K562 (cell line): Measurements from ENCODE around the gene AP1B1. TPM values are rescaled to one million over a fixed set of nuclear protein-coding genes. Genes with fewer than 3 reads are reported as not detected.

ENCODE experiments used
- BACH1 ChIP-seq: fragments of 200-800 bp; sonication (Bioruptor generic); IDR thresholded peaks from 2 replicates; pipeline ENCODE4 v1.6.1; 2016; ENCODE audit warnings: missing genetic modification characterization, missing compliant biosample characterization
- BMI1 ChIP-seq: fragments of 150-350 bp; IDR thresholded peaks from 2 replicates; pipeline ENCODE4 v1.6.1; 2014; ENCODE audit warnings: low read length
- CBFB ChIP-seq: sonication (generic); formaldehyde crosslinking; IDR thresholded peaks from 2 replicates; pipeline ENCODE4 v1.4.0; 2020; ENCODE audit warnings: mild to moderate bottlenecking, missing genetic modification reagents
- CTBP1 ChIP-seq: fragments of 450-650 bp; IDR thresholded peaks from 2 replicates; pipeline ENCODE4 v1.6.1; 2016; ENCODE audit warnings: borderline replicate concordance
- DIDO1 ChIP-seq: fragments of 450-650 bp; IDR thresholded peaks from 2 replicates; pipeline ENCODE4 v1.6.1; 2016; ENCODE audit warnings: low read depth, missing biosample characterization, missing genetic modification characterization
- DPF2 ChIP-seq: fragments of 450-650 bp; IDR thresholded peaks from 2 replicates; pipeline ENCODE4 v1.6.1; 2016
- EZH2 ChIP-seq: IDR thresholded peaks from 2 replicates; pipeline ENCODE4 v1.6.1; 2012; ENCODE audit warnings: low read depth, mild to moderate bottlenecking, inconsistent platforms, low read length, borderline replicate concordance
- FOXJ3 ChIP-seq: sonication (generic); formaldehyde crosslinking; IDR thresholded peaks from 2 replicates; pipeline ENCODE4 v1.4.0; 2020; ENCODE audit warnings: mild to moderate bottlenecking, missing genetic modification reagents
- GABPB2 ChIP-seq: fragments of 250-450 bp; sonication (Bioruptor Pico); conservative IDR thresholded peaks from 2 replicates; pipeline ENCODE4 v1.5.1; 2021; ENCODE audit warnings: mild to moderate bottlenecking
- HOXB6 ChIP-seq: fragments of 250-450 bp; sonication (Bioruptor Pico); IDR thresholded peaks from 2 replicates; pipeline ENCODE4 v1.5.1; 2022; ENCODE audit warnings: mild to moderate bottlenecking, borderline replicate concordance
- IFI16 ChIP-seq: fragments of 250-450 bp; sonication (Bioruptor Pico); IDR thresholded peaks from 2 replicates; pipeline ENCODE4 v2.1.2; 2022; ENCODE audit warnings: mild to moderate bottlenecking, inconsistent platforms
- PHF8 ChIP-seq: fragments of 200-600 bp; sonication (generic); IDR thresholded peaks from 2 replicates; pipeline ENCODE4 v1.6.1; 2012; ENCODE audit warnings: mixed run types, mild to moderate bottlenecking, inconsistent platforms, low read length, moderate library complexity, borderline replicate concordance
- POLR2A ChIP-seq: fragments of 450-650 bp; conservative IDR thresholded peaks from 2 replicates; pipeline ENCODE4 v1.6.1; 2016
- RBM25 ChIP-seq: fragments of 200-400 bp; formaldehyde crosslinking; IDR thresholded peaks from 2 replicates; pipeline ENCODE4 v1.6.1; 2018; ENCODE audit warnings: low read length, low read depth, moderate library complexity; ENCODE audit not compliant: severe bottlenecking
- RFX1 ChIP-seq: fragments of 450-650 bp; IDR thresholded peaks from 2 replicates; pipeline ENCODE4 v1.6.1; 2016; ENCODE audit warnings: mild to moderate bottlenecking, moderate library complexity
- SETDB1 ChIP-seq: IDR thresholded peaks from one replicate; pipeline ENCODE4 v1.6.1; 2012; ENCODE audit warnings: low read length, control low read depth, inconsistent platforms
- SUPT5H ChIP-seq: fragments of 450-650 bp; IDR thresholded peaks from 2 replicates; pipeline ENCODE4 v1.6.1; 2016
- TFAP4 ChIP-seq: sonication (generic); formaldehyde crosslinking; IDR thresholded peaks from 2 replicates; pipeline ENCODE4 v1.8.0; 2022; ENCODE audit warnings: missing genetic modification reagents, mild to moderate bottlenecking, moderate library complexity, borderline replicate concordance
- THAP12 ChIP-seq: fragments of 250-450 bp; sonication (Bioruptor Pico); IDR thresholded peaks from 2 replicates; pipeline ENCODE4 v1.9.0; 2021; ENCODE audit warnings: mild to moderate bottlenecking, inconsistent platforms
- THRA ChIP-seq: fragments of 450-650 bp; IDR thresholded peaks from 2 replicates; pipeline ENCODE4 v1.6.1; 2017; ENCODE audit warnings: mild to moderate bottlenecking, moderate library complexity
- TOE1 ChIP-seq, 2 experiments: fragments of 450-650 bp in 1 of 2; sonication (generic) in 1 of 2; formaldehyde crosslinking in 1 of 2; IDR thresholded peaks; 2 replicates each; pipeline versions ENCODE4 v1.7.1 to v1.8.0; 2016 to 2022; ENCODE audit warnings: borderline replicate concordance in 2 of 2, mild to moderate bottlenecking in 2 of 2, antibody characterized with exemption in 1 of 2, inconsistent platforms in 1 of 2, low read depth in 1 of 2, missing genetic modification reagents in 1 of 2, moderate library complexity in 1 of 2
- ZNF121 ChIP-seq: sonication (generic); formaldehyde crosslinking; conservative IDR thresholded peaks from 2 replicates; pipeline ENCODE4 v1.8.0; 2022; ENCODE audit warnings: missing genetic modification reagents
- ZNF184 ChIP-seq: sonication (generic); formaldehyde crosslinking; IDR thresholded peaks from 2 replicates; pipeline ENCODE4 v1.5.0; 2020; ENCODE audit warnings: missing genetic modification reagents
- ZNF280A ChIP-seq: fragments of 450-650 bp; IDR thresholded peaks from 2 replicates; pipeline ENCODE4 v1.6.1; 2018; ENCODE audit warnings: mild to moderate bottlenecking, low read depth; ENCODE audit not compliant: partially characterized antibody
- ZNF76 ChIP-seq: fragments of 250-450 bp; sonication (Bioruptor Pico); IDR thresholded peaks from 2 replicates; pipeline ENCODE4 v1.4.0; 2020; ENCODE audit warnings: mild to moderate bottlenecking, moderate library complexity, borderline replicate concordance
- ZNF79 ChIP-seq: fragments of 250-450 bp; sonication (Bioruptor Pico); IDR thresholded peaks from 2 replicates; pipeline ENCODE4 v1.4.0; 2020; ENCODE audit warnings: low read depth, mild to moderate bottlenecking, moderate library complexity
- polyA plus RNA-seq, 8 experiments: library from polyadenylated mRNA; depleted of rRNA in 4 of 8; stranded (reverse) in 5 of 8; unstranded in 3 of 8; fragments of >200 nt; fragmentation: Nextera tagmentation in 2 of 8; fragmentation: Illumina TruSeq in 1 of 8; extraction: Ambion mirVana in 2 of 8; extraction: Trizol in 1 of 8; gene quantifications; 2 replicates each; pipeline versions ENCODE4 v1.2.1 to v1.2.3, GENCODE V29; 2011 to 2014; ENCODE audit warnings: inconsistent platforms in 1 of 8, missing spikeins in 1 of 8
- total RNA-seq, 7 experiments: library from RNA; depleted of rRNA in 6 of 7; stranded (reverse); fragments of >200 nt in 6 of 7; fragmentation: Illumina TruSeq in 2 of 7; extraction: Trizol in 2 of 7; gene quantifications; 2 replicates each; pipeline versions ENCODE4 v1.2.1 to v1.2.3, GENCODE V29; 2011 to 2021; ENCODE audit warnings: low replicate concordance in 1 of 7

Gene AP1B1
- total and polyA plus RNA-seq, 9 of the 15 experiments (the other 6 are each of a cell fraction or from before 2014, with no cell fraction given) = 1.2 to 60.9 (median 30.1) TPM

GRCh38 chr22:29310863-29311339 lies 77.5 kb downstream of the AP1B1 start (continued):
- no peak for TF ChIP-seq BACH1 (tag)
- TF ChIP-seq ZNF184 (CRISPR knock-in tag) = no peak
- TF ChIP-seq IFI16 (CRISPR knock-in tag) = no peak
- TF ChIP-seq ZNF76 = no peak
- no peak for TF ChIP-seq ZNF79 (CRISPR knock-in tag)
- TF ChIP-seq FOXJ3 (CRISPR knock-in tag) = peak; percentile 93
- TF ChIP-seq POLR2A = no peak
- no peak for TF ChIP-seq GABPB2
- TF ChIP-seq DIDO1 (tag) = no peak
- no peak for TF ChIP-seq HOXB6 (CRISPR knock-in tag)
- no peak for TF ChIP-seq SETDB1
- no peak for TF ChIP-seq PHF8
- TF ChIP-seq THAP12 (CRISPR knock-in tag) = no peak
- no peak for TF ChIP-seq EZH2
- TF ChIP-seq ZNF121 (CRISPR knock-in tag) = no peak
- no peak for TF ChIP-seq TOE1 (IDR thresholded peaks at IDR 0.05; ENCODE audit: borderline replicate concordance)
- TF ChIP-seq TOE1 (CRISPR knock-in tag; IDR thresholded peaks at IDR 0.05; ENCODE audit: borderline replicate concordance, low read depth) = no peak
- TF ChIP-seq SUPT5H = no peak
- TF ChIP-seq ZNF280A = no peak
- peak; percentile 69; the same call in 1 of the 2 replicates for TF ChIP-seq DPF2
- TF ChIP-seq BMI1 = peak; percentile 76; the same call in 1 of the 2 replicates
- TF ChIP-seq RBM25 = no peak
- no peak for TF ChIP-seq THRA
- peak; percentile 96 for TF ChIP-seq RFX1
- TF ChIP-seq TFAP4 (CRISPR knock-in tag) = peak; percentile 97
- TF ChIP-seq CBFB (CRISPR knock-in tag) = no peak
- TF ChIP-seq CTBP1 = no peak
